ENCODE results near the gene RAE1. TPM values are rescaled to one million over a fixed set of nuclear protein-coding genes. Genes with fewer than 3 reads are reported as not detected.

RAE1 gene
- total and polyA plus RNA-seq, 3 donors from 2014 or later = 111 to 292 (median 157) TPM

DNA sequence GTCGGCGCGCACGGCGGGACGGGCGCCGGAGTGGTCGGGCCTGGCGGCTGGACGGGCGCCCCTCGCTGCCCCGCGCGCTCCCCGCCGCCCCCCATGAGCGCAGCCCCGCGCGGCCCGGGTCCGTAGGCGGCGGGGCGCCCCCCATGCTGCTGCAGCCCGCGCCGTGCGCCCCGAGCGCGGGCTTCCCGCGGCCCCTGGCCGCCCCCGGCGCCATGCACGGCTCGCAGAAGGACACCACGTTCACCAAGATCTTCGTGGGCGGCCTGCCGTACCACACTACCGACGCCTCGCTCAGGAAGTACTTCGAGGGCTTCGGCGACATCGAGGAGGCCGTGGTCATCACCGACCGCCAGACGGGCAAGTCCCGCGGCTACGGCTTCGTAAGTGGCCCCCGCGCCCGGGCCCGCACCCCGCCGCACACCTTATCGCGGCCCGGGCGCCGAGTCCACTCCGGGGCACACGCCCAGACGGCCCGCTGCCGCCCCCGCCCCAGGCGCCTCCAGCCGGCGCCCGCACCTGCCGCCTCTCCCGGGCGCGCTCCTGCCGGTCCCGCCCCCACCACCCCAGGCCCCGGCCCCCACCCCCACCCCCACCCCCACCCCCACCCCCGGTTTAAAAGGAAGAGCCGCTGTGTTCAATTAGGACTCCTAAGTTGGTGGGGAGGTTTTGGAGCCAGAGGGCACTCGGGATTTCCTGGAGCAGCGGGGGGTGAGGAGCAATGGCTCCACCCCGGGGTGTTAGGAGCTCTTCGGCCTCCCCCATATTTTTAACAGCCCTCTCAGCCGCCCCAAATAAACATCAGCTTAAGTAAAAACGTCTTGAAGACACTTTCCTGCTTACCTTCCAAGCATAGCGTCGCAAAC, 40.6 kb downstream of the RAE1 start:
- H3K9me3 ChIP-seq = no peaks in the 10 kb centered on the region
- intact Hi-C loops (cut with DNase I; ENCODE audit: low total_unique reads) = loop anchor here (10.0 kb wide), 1 partner anchor 53 kb away; no protein-coding TSS in a partner anchor
- TF ChIP-seq POLR2A (IDR thresholded peaks at IDR 0.05) (no peak), CTCF (IDR thresholded peaks at IDR 0.05) (no peak)
- DNase-seq = no peak
- WGBS, 2 donors = 5 to 20% methylated on average over 6 to 31 of the region's 98 CpGs
- no peaks in the 10 kb centered on the region for H3K27me3 ChIP-seq
- peak overlapping the region; percentile 63 to 64 for H3K4me3 ChIP-seq
- peak overlapping the region; percentile 70 to 74 for H3K27ac ChIP-seq
- H3K4me1 ChIP-seq = peaks cover 50% of the 10 kb centered on the region
- H3K36me3 ChIP-seq (ENCODE audit: low read depth, missing control alignments) = no peaks in the 10 kb centered on the region

DNA sequence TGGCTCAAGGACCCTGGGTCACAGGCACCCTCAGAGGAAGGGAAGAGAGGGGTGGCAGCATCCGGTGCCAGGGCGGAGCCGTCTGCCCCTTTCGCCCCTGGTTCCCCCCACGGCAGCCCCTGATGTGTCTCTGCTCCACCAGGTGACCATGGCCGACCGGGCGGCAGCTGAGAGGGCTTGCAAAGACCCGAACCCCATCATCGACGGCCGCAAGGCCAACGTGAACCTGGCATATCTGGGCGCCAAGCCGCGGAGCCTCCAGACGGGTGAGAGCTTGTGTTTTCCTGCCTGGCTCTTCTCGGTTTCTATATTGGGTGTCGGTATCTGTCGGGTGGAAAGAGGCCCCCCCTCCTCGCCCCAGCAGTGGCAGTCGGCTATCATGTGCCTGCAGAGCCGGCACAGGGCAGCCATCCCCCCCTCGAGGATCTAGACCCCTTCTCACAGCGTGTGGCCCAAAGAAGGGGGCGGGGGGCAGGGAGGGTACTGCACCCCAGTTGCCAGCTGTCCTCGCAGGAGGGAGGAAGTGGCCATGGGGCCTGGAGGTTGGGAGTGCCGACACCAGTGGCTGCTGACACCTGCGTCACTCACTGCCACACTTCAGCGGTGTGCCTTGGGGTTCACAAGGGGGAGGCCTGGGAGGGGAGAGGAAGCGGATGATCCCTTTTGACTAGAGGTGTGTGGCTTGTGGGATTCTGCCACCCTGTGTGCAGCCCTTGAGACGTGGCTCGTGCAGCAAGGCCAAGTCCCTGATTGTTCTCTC, 41.6 kb downstream of the RAE1 start:
- Histone ChIP-seq H3K27me3 (no peaks in the 10 kb centered on the region), H3K36me3 (ENCODE audit: low read depth, missing control alignments) (no peaks in the 10 kb centered on the region), H3K9me3 (no peaks in the 10 kb centered on the region), H3K4me1 (peaks cover 59% of the 10 kb centered on the region), H3K4me3 (peak overlapping the region; percentile 63 to 64), H3K27ac (peak overlapping the region; percentile 59 to 70)
- intact Hi-C loops (cut with DNase I; ENCODE audit: low total_unique reads) = loop anchor here (10.0 kb wide), 1 partner anchor 52 kb away; no protein-coding TSS in a partner anchor
- no peak for DNase-seq
- WGBS, 2 donors = 22 to 39% methylated on average over 10 to 33 of the region's 33 CpGs
- TF ChIP-seq CTCF (IDR thresholded peaks at IDR 0.05) (no peak), POLR2A (IDR thresholded peaks at IDR 0.05) (no peak)

GRCh38 chr20:57393321-57394120, 42.5 kb downstream of the RAE1 start:
- DNase-seq = no peak
- TF ChIP-seq CTCF (IDR thresholded peaks at IDR 0.05) (no peak), POLR2A (IDR thresholded peaks at IDR 0.05) (no peak)
- Histone ChIP-seq H3K36me3 (ENCODE audit: low read depth, missing control alignments) (no peaks in the 10 kb centered on the region), H3K9me3 (no peaks in the 10 kb centered on the region), H3K27ac (peak overlapping the region in 1 of 2 donors; percentile 59), H3K27me3 (no peaks in the 10 kb centered on the region), H3K4me3 (no peak overlapping the region), H3K4me1 (peaks cover 68% of the 10 kb centered on the region)
- intact Hi-C loops (cut with DNase I; ENCODE audit: low total_unique reads) = loop anchor here (10.0 kb wide), 1 partner anchor 51 kb away; no protein-coding TSS in a partner anchor
- WGBS, 2 donors = 76 to 88% methylated on average over 14 of the region's 14 CpGs

- Histone ChIP-seq H3K4me3 (no peak overlapping the region), H3K27ac (peak overlapping the region; percentile 55 to 85)
- intact Hi-C loops (cut with DNase I; ENCODE audit: low total_unique reads) = loop anchor here (10.0 kb wide), 1 partner anchor 50 kb away; no protein-coding TSS in a partner anchor
Observed at GRCh38 chr20:57394121-57395082, 43.3 kb downstream of the RAE1 start.

More at GRCh38 chr20:57394121-57395082, 43.3 kb downstream of the RAE1 start:
- H3K9me3 ChIP-seq = no peaks in the 10 kb centered on the region
- H3K4me1 ChIP-seq = peaks cover 76% of the 10 kb centered on the region
- no peaks in the 10 kb centered on the region for H3K36me3 ChIP-seq (ENCODE audit: low read depth, missing control alignments)
- TF ChIP-seq POLR2A (IDR thresholded peaks at IDR 0.05) = no peak
- no peak for TF ChIP-seq CTCF (IDR thresholded peaks at IDR 0.05)
- DNase-seq = no peak
- WGBS, 2 donors = 65 to 73% methylated on average over 19 to 27 of the region's 27 CpGs
- H3K27me3 ChIP-seq = no peaks in the 10 kb centered on the region

Data from testis (tissue), 3 donors.